ENCODE measurements around the gene CEP131.
"Not testable (repeated sequence)": the region's sequence is repeated elsewhere in the genome, so short reads cannot be mapped to it uniquely, and the experiment has no call there.

Gene CEP131

DNA sequence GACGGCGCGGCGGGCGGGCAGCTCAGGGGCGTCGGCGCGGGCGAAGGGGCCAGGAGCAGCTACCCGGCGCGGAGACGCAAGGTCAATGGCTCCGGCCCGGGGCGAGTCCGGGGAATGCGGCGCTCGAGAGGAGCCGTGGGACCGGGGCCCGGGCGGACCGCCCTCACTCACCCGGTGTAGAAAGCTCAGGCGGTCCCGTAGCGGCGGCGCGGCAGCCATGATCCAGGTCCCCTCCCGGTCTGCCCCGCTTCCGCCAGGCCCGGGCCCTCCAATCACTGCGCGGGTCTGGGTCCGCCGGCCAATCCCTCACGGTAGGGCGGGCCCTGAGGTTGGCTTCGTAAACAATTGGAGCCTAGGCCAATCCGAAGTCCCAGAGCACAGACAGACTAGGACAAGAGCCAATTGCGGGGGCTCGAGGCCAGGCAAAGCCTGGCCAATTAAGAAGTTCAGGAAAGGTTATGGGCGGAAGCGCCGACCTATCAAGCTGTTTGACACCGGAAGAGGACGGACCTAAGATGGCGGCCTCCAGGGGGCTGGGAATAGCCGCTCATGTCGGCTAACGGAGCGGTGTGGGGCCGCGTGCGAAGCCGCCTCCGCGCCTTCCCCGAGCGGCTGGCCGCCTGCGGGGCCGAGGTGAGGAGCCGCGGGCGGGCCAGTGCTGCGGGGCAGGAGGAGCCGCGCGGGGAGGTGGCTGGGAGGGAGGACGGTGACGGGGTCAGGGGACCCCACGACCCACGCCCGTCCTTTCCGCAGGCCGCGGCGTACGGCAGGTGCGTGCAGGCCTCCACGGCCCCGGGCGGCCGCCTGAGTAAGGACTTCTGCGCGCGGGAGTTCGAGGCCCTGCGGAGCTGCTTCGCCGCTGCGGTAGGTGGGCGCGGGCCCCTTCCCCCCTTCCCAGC is 16.3 kb upstream of the CEP131 start, which contains the start of the genes NDUFAF8 and TEPSIN:
NDUFAF8 (plus strand) TSS at position 504 of the 899 bp plus-strand sequence; CDS start at position 550, 46 bp downstream.
TEPSIN (minus strand) TSS at position 241 of the 899 bp plus-strand sequence; CDS start at position 219, 22 bp downstream.
- peak; percentile 90 for DNase-seq (ENCODE audit: low read depth)

- no peak for DNase-seq (ENCODE audit: low read depth)
These were observed 15.7 kb upstream of the CEP131 start for GRCh38 chr17:81238490-81238814.

DNA sequence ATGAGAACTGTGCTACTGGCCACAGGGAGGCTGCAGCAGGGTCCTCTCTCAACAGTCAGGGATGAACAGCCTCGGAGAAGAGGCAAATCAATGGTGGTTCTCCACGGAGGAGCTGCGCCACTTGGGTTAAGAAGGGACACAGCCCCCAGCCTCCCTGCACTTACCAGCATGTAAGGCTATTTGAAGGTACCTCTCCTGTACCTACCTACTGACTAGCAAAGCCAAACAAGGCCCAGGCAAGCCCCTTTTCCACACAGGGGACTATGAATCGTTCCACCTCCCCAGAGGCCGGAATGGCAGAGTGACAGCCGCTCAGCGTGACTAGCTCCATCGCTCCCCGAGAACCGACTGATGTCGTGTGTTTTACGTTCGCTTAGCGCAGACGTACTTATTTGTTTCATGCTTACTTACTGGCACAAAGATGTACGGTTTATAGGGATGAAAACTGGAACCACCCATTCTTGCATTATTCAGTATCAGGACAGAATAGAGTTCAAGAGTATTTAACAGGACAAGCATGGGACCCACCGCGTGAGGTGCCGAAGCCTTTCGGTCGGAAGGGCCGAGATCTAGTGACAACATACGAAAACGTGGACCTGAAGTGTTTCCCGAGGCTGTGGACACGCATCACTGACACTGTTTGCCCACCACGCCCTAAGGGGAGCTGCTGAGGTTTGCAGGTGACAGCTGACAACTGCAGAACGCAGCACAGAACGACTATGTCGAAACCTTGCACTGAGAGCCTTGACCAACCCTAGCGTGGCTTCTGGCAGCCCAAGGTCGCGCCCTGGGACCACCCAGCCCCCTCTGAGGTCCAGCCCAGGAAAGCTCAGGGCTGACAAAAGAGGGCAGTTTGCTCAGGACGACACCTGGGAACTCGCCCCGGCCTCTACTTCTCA is 15.1 kb upstream of the CEP131 start:
- no peak for DNase-seq (ENCODE audit: low read depth)

GRCh38 chr17:81236784-81237183 is 14.0 kb upstream of the CEP131 start:
- no peak for DNase-seq (ENCODE audit: low read depth)

DNA sequence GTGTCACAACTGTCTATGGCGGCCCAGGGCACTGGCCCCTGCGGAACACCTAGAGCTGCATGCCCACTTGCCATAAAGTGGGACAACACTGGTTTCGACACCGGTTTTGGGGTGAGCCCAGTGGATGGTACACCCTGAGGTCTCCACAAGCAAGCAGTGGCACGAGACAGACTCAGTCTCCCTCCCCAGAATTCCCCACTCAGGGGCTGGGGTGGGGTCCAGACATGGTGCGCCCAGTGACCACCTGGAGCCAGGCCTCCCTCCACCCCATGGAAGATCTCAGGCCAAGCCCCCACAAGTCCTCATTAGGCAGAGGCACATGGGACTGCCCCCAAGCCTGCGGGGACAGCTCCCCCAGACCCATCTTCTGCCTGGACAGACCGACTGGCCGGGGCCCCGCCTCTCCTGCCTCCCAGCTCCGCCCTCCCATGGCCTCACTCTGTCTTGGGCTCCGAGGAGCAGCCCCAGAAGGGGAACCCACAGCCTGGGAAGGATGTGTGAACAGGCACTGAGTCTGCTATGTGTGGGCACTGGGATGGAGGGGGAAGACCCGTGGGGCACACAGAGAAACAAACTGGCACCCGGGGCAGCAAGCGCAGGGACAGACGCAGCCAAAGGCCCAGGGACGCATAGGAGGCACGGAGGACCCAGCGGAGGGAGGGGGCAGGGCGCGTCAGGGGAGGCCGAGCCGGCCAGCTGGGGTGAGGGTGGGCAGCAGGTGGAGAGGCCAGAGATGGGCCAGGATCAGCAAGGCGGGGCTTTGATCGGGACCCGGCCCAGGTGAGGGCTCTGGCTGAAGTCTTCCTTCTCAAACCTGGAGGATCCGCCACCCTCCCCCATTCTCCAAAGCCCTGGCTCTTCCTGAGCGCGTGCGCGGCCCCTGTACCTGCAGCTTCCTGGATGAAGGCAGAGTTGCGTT is 13.3 kb upstream of the CEP131 start:
- no peak for DNase-seq (ENCODE audit: low read depth)

DNA sequence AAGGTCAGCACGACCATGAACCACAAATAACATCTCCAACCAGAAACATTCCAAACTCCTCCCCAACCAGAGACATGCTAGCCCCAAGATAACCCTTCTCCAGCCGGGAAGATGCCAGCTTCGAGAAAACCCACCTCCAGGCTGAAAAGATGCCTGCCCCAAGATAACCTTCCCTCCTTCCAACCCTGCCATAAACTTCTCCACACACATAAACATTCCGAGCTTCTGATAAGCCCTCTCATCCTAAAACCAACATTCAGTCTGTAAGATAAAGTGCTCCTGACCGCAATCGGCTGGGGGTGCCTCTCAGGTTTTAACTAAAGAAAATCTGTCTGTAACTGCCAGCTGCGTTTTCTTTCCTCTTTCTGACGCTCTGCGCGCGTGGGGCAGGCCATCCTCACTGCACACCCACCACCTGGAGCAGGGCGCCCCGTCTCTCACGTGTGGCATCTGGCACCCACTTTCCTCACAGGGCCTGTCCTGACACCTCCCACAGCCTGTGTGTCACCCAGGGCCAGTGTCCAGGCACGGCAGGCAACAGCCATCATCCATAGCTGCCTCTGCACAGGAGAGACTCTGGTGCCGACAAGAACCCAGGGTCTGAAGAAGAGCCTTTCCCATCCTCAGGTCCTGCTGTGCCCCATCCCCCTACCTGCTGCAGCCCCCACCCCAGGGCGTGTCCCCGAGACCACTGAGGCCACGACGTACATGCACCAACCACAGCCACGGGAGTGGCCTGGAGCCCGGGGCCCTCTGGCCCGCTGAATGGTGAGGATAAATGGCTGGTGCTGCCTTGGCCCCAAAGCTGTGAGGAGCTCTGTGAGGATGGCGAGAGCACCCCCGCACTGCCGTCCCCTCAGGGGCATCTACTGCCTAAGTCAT is 12.4 kb upstream of the CEP131 start:
- DNase-seq (ENCODE audit: low read depth): no peak

DNA sequence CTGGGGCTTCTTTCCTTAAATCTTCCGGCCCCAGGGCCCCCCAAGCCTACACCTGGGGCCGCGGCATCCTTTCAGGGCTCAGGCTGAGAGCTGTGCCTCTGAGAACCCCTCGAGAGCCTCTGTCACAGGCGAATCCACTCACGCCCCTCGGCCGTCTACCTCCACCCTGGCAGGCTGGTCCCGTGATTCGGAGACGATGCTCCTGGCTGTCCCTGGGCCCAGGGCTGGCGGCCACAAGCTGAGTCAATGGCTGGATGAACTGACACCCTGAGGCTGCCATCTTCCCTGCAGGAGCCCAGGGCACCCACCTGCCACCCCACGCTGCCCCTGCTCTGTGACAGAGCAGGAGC is 11.7 kb upstream of the CEP131 start:
- no peak for DNase-seq (ENCODE audit: low read depth)

DNA sequence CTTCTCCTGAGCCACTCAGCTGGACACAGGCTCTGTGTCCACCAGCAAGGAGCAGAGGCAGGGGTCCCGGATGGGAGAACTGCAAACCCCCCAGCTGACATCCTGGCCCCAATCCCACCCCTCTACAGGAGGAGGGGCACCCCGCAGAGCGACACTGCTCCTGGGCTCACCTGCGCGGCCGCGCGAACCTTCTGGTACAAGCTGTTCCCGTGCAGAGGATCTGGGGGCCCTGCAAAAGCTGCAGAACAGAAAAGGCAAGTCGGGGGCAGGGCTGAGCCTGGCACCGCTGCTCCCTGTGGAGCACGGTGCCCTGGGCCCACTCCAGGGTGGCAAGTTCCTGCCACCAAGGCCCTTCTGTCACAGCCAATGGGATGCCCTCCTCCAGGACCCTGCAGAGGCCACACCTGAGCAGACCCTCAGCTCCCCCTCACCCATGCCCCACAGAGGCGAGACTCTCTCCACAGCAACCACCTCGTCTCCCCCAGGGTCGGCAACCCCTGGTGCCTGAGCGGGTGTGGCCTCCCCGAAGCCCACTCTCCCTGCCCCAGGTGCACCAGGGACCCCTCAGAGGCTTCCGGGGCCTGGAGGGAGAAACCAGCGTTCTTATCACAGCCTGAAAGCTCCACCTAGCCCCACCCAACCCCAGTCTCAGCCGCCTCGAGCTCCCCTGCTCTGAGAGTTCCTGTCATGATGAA is 11.2 kb upstream of the CEP131 start:
- no peak for DNase-seq (ENCODE audit: low read depth)

DNA sequence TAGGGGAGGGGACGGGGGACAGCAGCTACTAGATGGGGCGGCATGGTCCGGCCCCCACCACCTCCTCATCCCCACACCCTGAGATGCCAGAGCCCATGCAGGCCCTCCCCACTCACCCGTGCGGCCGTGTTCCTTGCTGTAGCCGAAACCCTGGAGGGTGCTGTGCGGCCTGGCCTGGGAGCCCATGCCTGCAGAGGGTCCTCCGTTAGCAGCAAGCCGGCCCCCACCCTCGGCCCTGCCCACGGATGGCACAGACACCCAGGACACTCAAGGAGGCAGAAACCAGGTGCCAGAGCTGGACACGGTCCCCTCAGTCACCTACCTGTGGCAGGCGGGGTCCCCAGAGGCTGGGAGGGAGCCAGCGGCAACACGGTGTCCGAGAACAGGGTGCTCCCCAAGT is 10.6 kb upstream of the CEP131 start:
- DNase-seq (ENCODE audit: low read depth): no peak

GRCh38 chr17:81232616-81233241 is 10.0 kb upstream of the CEP131 start:
- DNase-seq (ENCODE audit: low read depth): no peak

DNA sequence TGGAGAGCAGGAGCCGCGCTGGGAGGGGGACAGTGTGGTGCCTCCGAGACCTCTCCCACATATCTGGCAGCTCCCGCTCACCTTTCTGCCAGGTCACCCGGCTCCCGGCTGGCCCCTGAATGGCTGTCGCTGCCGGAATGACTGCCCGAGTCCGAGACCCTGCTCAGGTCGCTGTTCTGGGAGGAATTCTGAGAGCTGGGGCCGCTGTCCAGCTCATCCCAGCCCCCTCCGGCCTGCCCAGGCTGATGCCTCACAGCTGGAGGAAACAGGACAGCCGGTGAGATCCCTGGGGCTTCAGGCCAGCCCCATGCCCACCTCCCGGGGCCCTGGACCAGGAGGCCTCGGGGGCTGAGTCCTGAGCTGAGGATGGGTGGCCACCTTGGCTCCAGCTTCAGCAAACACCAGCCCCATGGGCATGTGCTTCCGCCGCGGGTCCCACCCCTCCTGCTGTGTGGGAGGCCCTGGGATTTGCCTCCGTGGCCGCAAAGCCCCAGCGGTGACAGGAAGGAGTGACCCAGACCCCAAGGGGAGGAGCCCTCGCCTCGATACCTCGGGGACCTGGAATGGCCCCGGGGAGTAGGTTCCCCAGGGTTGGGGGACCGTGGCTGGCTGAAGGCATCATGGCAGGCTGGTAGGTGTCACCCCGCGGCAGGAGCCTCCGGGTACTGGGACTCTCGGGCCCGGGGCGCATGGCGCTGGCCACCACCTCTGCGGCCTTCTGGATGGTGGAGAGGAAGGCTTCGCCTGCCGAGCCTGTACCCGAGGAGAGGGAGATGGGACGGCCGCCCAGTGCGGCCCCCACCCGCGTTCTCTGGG is 9.2 kb upstream of the CEP131 start:
- DNase-seq (ENCODE audit: low read depth): no peak

- DNase-seq (ENCODE audit: low read depth): no peak
These were observed 8.4 kb upstream of the CEP131 start for GRCh38 chr17:81231121-81231645.

GRCh38 chr17:81230043-81230820 is 7.5 kb upstream of the CEP131 start:
- DNase-seq (ENCODE audit: low read depth): no peak

DNA sequence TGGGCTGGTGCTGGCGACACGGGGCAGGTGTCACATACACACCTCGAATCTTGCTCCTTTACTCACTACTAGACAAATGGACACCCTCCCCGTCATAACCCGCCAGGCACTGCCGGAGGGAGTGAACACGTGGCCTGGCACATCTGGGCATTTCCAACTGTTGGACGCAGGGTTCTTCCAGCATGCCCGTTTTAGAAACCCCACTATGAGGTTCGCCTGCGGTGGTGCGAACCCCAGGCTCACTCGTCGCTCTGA is 6.8 kb upstream of the CEP131 start:
- DNase-seq (ENCODE audit: low read depth): no peak

- no peak for DNase-seq (ENCODE audit: low read depth)
These were observed 6.3 kb upstream of the CEP131 start for GRCh38 chr17:81228834-81229665.

DNA sequence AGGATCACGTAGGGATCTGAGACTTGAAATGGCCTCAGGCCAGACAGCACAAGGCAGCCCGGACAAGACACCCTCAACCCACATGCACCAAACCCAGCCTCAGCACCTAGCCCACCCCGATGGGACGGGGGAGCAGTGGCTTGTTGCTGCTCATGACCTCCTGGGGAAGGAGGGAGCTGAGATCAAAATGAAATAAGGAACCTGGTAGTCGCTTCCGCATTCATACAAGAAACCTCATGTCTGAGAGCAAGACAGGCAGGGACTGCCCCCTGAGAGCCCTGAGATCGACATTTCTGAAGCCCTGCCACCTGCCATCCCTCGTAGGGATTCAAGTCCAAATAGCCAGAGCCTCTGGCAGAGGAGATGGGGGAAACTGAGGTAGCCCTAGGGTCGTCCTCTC is 5.7 kb upstream of the CEP131 start:
- DNase-seq (ENCODE audit: low read depth): no peak

DNA sequence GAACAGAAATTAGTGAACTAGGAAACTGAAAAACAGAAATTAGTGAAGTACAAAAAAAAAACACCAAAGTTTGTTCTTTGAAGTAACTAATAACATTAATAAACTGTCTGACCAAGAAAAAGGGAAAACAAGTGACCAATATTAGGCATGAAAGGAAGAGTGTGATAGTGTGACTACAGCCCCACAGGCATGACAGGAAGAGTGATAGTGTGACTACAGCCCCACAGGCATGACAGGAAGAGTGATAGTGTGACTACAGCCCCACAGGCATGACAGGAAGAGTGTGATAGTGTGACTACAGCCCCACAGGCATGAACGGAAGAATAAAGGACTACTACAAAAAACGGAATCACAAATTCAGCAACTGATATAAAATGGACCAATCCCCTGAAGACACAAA is 4.9 kb upstream of the CEP131 start:
- DNase-seq (ENCODE audit: low read depth): not testable (repeated sequence)
